HG03280 (cell line): ENCODE measurements around the gene P2RX7.

ENCODE experiments used
- ATAC-seq: cut with Tn5 transposase; IDR thresholded peaks from one replicate; pipeline ENCODE4 v1.9.1; 2021; ENCODE audit warnings: mild to moderate bottlenecking, moderate library complexity; ENCODE audit not compliant: unreplicated experiment

The P2RX7 gene

GRCh38 chr12:121132601-121133481 lies at the start of gene P2RX7:
Gene P2RX7, plus strand, starts transcription at chr12:121132876. Its CDS starts 95 bp downstream, at chr12:121132971.
- ATAC-seq: no peak

GRCh38 chr12:121084229-121084628 lies 48.4 kb upstream of the P2RX7 start:
- ATAC-seq: no peak

GRCh38 chr12:121085069-121085468 lies 47.6 kb upstream of the P2RX7 start:
- ATAC-seq: no peak

GRCh38 chr12:121085506-121086353 lies 46.9 kb upstream of the P2RX7 start:
- ATAC-seq: no peak

- ATAC-seq: no peak
Observed at GRCh38 chr12:121086781-121087295, 45.8 kb upstream of the P2RX7 start.

GRCh38 chr12:121087467-121088194 lies 45.0 kb upstream of the P2RX7 start:
- no peak for ATAC-seq

- ATAC-seq: no peak
Observed at GRCh38 chr12:121088195-121088585, 44.5 kb upstream of the P2RX7 start.

GRCh38 chr12:121089031-121089812 lies 43.5 kb upstream of the P2RX7 start:
- no peak for ATAC-seq

- ATAC-seq: no peak
Observed at GRCh38 chr12:121089813-121090430, 42.8 kb upstream of the P2RX7 start.

- ATAC-seq: no peak
Observed at GRCh38 chr12:121090586-121091514, 41.8 kb upstream of the P2RX7 start.

GRCh38 chr12:121092034-121092433 lies 40.6 kb upstream of the P2RX7 start:
- ATAC-seq: no peak

GRCh38 chr12:121093487-121093891 lies 39.2 kb upstream of the P2RX7 start:
- ATAC-seq: no peak

GRCh38 chr12:121095544-121096198 lies 37.0 kb upstream of the P2RX7 start:
- no peak for ATAC-seq

GRCh38 chr12:121096199-121096798 lies 36.4 kb upstream of the P2RX7 start:
- no peak for ATAC-seq

GRCh38 chr12:121099779-121100178 lies 32.9 kb upstream of the P2RX7 start:
- no peak for ATAC-seq

GRCh38 chr12:121102307-121102706 lies 30.4 kb upstream of the P2RX7 start:
- no peak for ATAC-seq

- ATAC-seq: no peak
Observed at GRCh38 chr12:121107681-121108080, 25.0 kb upstream of the P2RX7 start.

- ATAC-seq: no peak
Observed at GRCh38 chr12:121108492-121108891, 24.2 kb upstream of the P2RX7 start.
